ENCODE results near the gene PRR15. TPM values are rescaled to one million over a fixed set of nuclear protein-coding genes. Genes with fewer than 3 reads are reported as not detected.

The PRR15 gene
- total RNA-seq, 3 donors from 2014 or later (not counting 1 experiment from before 2014, with no cell fraction given), result not detected

DNA sequence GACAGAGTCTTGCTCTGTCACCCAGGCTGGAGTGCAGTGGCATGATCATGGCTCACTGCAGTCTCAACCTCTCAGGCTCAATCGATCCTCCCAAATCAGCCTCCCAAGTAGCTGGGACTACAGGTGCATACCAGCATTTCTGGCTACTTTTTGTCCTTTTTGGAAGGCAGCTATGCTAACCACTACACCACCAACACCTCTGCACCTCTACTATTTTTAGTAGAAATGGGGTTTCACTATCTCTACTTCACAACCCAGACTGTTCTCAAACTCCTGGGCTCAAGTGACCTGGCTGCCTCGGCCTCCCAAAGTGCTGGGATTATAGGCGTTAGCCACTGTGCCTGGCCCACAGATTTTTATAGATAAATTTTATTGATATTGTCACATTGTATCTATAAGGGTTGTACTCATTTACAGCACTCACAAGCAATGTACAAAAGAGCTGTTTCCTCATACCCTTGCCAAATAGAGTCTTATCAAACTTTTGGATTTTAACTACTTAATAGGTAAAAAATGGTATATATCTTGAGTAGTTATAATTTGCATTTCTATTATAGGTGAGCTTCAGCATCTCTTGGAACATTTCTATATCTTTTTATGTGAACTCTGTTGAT, 23.7 kb downstream of the PRR15 start:
- H3K27ac ChIP-seq (ENCODE audit: low read length), result no peak overlapping the region
- H3K9me3 Mint-ChIP-seq, result no peaks in the 10 kb centered on the region
- H3K27ac Mint-ChIP-seq, result no peak overlapping the region
- no peaks in the 10 kb centered on the region for H3K27me3 ChIP-seq (ENCODE audit: control insufficient read depth, insufficient read depth, low read length)
- WGBS (ENCODE audit: insufficient coverage), result 92% methylated on average over 1 of the region's 3 CpGs
- H3K4me3 ChIP-seq (ENCODE audit: low read length), result no peak overlapping the region
- H3K27me3 Mint-ChIP-seq (ENCODE audit: low read depth in 2 of 2), result peaks cover 0 to 8% of the 10 kb centered on the region in 2 donors
- H3K4me1 ChIP-seq (ENCODE audit: control insufficient read depth, insufficient read depth, low read length), result no peaks in the 10 kb centered on the region
- ATAC-seq (peak in 1 of 3 donors; percentile 21), DNase-seq (no peak)
- no peaks in the 10 kb centered on the region for H3K36me3 Mint-ChIP-seq
- intact Hi-C loops (cut with micrococcal nuclease), result no loop called here
- H3K4me3 Mint-ChIP-seq, result no peak overlapping the region
- H3K9me3 ChIP-seq (ENCODE audit: control insufficient read depth, insufficient read depth, low read length), result no peaks in the 10 kb centered on the region
- TF ChIP-seq, protein P1, sequence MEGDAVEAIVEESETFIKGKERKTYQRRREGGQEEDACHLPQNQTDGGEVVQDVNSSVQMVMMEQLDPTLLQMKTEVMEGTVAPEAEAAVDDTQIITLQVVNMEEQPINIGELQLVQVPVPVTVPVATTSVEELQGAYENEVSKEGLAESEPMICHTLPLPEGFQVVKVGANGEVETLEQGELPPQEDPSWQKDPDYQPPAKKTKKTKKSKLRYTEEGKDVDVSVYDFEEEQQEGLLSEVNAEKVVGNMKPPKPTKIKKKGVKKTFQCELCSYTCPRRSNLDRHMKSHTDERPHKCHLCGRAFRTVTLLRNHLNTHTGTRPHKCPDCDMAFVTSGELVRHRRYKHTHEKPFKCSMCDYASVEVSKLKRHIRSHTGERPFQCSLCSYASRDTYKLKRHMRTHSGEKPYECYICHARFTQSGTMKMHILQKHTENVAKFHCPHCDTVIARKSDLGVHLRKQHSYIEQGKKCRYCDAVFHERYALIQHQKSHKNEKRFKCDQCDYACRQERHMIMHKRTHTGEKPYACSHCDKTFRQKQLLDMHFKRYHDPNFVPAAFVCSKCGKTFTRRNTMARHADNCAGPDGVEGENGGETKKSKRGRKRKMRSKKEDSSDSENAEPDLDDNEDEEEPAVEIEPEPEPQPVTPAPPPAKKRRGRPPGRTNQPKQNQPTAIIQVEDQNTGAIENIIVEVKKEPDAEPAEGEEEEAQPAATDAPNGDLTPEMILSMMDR (IDR thresholded peaks at IDR 0.05), result no peak
- peaks cover 11% of the 10 kb centered on the region in 2 donors for H3K4me1 Mint-ChIP-seq
- H3K36me3 ChIP-seq (ENCODE audit: control insufficient read depth, insufficient read depth, low read length), result no peaks in the 10 kb centered on the region

DNA sequence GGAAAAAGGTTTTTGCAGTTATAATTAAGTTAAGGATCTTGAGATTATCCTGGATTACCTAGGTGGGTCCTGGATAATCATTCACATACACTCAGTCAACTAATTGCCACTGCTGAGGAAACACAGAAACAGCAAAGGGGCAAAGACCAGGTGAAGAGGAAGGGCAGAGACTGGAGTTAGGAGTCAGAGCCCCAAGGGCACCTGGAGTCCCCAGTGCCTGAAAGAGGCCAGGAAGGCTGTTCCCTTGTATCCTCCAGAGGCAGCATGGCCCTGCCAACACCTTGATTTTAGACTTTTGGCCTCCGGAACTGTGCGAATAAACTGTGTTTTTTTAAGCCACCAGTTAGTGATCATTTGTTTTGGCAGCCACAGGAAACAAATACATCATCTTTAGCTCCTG, 24.6 kb downstream of the PRR15 start:
- TF ChIP-seq, protein P1 (IDR thresholded peaks at IDR 0.05), result no peak
- WGBS (ENCODE audit: insufficient coverage), result 91% methylated on average over 2 of the region's 2 CpGs
- Histone ChIP-seq H3K4me3 (ENCODE audit: low read length) (no peak overlapping the region), H3K27ac (ENCODE audit: low read length) (no peak overlapping the region), H3K27me3 (ENCODE audit: control insufficient read depth, insufficient read depth, low read length) (no peaks in the 10 kb centered on the region), H3K9me3 (ENCODE audit: control insufficient read depth, insufficient read depth, low read length) (no peaks in the 10 kb centered on the region), H3K4me1 (ENCODE audit: control insufficient read depth, insufficient read depth, low read length) (no peaks in the 10 kb centered on the region), H3K36me3 (ENCODE audit: control insufficient read depth, insufficient read depth, low read length) (no peaks in the 10 kb centered on the region)
- no peaks in the 10 kb centered on the region for H3K36me3 Mint-ChIP-seq
- peaks cover 0 to 8% of the 10 kb centered on the region in 2 donors for H3K27me3 Mint-ChIP-seq (ENCODE audit: low read depth in 2 of 2)
- H3K27ac Mint-ChIP-seq, result no peak overlapping the region
- H3K4me1 Mint-ChIP-seq, result peaks cover 11% of the 10 kb centered on the region in 2 donors
- ATAC-seq (no peak), DNase-seq (no peak)
- intact Hi-C loops (cut with micrococcal nuclease), result no loop called here
- no peaks in the 10 kb centered on the region for H3K9me3 Mint-ChIP-seq
- no peak overlapping the region for H3K4me3 Mint-ChIP-seq

DNA sequence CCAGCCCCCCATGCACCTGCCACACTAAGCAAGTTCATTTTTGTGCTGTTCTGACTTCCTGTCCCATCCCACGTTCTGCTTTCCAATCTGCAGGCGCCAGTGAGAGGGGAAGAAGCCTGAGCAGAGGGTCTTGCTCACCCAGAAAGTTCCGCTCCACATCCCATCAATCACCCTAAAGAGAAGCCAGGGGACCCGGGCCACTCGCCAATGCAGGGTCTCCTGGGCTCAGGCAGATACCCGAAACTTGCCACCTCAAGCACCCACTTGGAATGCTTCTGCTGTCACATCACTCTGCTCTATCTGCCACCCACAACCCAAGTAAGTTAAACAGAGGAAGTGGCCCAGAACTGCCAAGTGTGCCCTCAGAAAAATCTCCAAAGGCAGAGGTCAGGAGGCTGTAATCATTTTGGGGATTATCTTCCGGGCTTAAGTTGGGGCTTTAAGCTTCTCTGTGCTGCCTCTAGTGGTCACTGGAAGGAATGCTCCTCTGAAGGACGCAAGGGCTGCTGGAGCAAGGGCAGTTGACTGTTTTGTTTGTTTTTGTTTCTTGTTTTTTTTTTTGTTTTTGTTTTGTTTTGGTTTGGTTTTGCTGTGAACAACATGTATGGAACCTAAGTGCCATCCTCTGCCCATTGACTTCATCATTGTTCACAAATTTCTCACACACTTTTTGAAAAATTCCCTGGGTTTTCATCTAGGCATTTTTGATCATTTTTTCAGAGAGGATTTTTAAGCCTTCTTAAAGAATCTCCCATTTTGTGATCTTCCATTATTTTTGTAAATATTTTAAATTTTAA, 25.5 kb downstream of the PRR15 start:
- no peak overlapping the region for H3K27ac Mint-ChIP-seq
- peaks cover 0 to 8% of the 10 kb centered on the region in 2 donors for H3K27me3 Mint-ChIP-seq (ENCODE audit: low read depth in 2 of 2)
- peaks cover 11% of the 10 kb centered on the region in 2 donors for H3K4me1 Mint-ChIP-seq
- no peaks in the 10 kb centered on the region for H3K36me3 ChIP-seq (ENCODE audit: control insufficient read depth, insufficient read depth, low read length)
- no peaks in the 10 kb centered on the region for H3K27me3 ChIP-seq (ENCODE audit: control insufficient read depth, insufficient read depth, low read length)
- no peak overlapping the region for H3K27ac ChIP-seq (ENCODE audit: low read length)
- intact Hi-C loops (cut with micrococcal nuclease), result no loop called here
- peak; percentile 81 to 92 (median 82) for ATAC-seq
- H3K4me3 ChIP-seq (ENCODE audit: low read length), result no peak overlapping the region
- H3K4me1 ChIP-seq (ENCODE audit: control insufficient read depth, insufficient read depth, low read length), result no peaks in the 10 kb centered on the region
- TF ChIP-seq, protein P1 (IDR thresholded peaks at IDR 0.05), result peak; percentile 94
- 32% methylated on average over 8 of the region's 8 CpGs for WGBS (ENCODE audit: insufficient coverage)
- H3K9me3 ChIP-seq (ENCODE audit: control insufficient read depth, insufficient read depth, low read length), result no peaks in the 10 kb centered on the region
- H3K4me3 Mint-ChIP-seq, result peak overlapping the region; percentile 45
- H3K9me3 Mint-ChIP-seq, result no peaks in the 10 kb centered on the region
- H3K36me3 Mint-ChIP-seq, result no peaks in the 10 kb centered on the region
- DNase-seq, result peak in 1 of 2 donors; percentile 50
